Cardiac fibroblast (primary cell): Measurements from ENCODE around the gene IFIT1.

Source experiments
- DNase-seq, 2 donors: peaks; one replicate each; pipeline versions ENCODE4 v3.0.0 to v3.0.0-alpha.2; 2010; ENCODE audit warnings: low read depth in 2 of 2
- H3K4me3 ChIP-seq, 2 donors: replicated peaks in 1 of 2; 1 replicate in 1 of 2; 2 replicates in 1 of 2; pipeline ENCODE4 v1.5.1; 2011; ENCODE audit warnings: low read depth in 2 of 2, low read length in 2 of 2, mild to moderate bottlenecking in 2 of 2, moderate library complexity in 1 of 2
- CTCF ChIP-seq: IDR thresholded peaks from one replicate; pipeline ENCODE4 v1.5.1; 2011; ENCODE audit warnings: low read depth, mild to moderate bottlenecking, low read length, inconsistent platforms

Gene IFIT1

DNA sequence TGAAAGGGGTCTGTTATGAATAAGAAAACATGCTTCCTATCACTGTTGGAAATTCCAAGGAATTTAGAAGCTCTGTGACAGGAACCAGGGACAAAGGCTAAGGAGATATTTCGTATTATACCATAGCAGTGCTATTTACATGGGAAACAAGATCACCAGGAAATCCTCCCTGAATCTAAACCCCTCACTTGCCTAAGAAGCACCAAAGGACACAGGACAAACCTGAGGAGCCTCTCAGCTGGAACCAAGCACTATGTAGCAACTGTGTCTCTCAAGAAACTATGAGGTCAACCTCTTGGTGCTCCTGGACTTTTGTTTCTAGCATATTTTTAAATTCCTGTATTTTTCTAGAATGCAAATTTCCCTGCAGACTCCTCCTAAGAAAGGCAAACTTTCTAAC lies 35.3 kb upstream of the IFIT1 start:
- H3K4me3 ChIP-seq: no peak overlapping the region
- no peak for TF ChIP-seq CTCF
- DNase-seq: no peak

DNA sequence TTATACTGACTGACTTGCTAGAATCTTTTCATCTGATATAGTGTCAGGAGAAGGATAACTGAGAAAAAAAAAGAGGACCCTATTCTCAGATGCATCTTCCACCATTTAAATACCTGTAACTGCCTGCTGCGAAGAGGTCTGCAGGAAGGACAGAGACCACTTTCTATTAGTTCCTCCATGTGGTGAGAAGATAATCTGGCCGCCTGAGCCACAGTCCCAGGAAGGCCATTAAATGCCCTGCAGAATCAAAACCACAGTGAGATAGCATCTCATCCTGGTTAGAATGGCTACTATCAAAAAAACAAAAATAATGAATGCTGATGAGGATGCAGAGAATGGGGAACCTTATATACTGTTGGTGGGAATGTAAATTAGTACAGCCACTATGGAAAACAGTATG lies 34.4 kb upstream of the IFIT1 start:
- DNase-seq: no peak
- TF ChIP-seq CTCF: no peak
- no peak overlapping the region for H3K4me3 ChIP-seq

DNA sequence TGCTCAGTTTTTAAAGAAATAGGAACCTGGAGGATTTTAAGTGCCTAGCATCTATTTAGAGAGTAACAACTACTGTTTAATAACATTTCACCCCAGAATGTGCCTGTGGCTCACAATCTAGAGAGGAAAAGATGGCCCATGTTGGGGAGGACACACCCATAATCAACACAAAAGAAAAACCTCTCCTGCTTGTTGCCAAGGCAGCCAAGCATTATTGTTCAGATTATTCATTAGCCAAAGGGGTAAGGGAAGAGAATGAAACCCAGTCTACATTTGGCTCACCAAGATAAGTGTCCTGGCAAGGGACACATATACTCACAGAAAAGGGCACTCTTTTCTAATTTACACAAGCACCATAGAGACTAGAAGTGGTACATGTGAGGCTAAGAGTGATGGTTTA lies 32.3 kb upstream of the IFIT1 start:
- TF ChIP-seq CTCF: no peak
- H3K4me3 ChIP-seq: no peak overlapping the region
- DNase-seq: no peak

- no peak overlapping the region for H3K4me3 ChIP-seq
- no peak for DNase-seq
- no peak for TF ChIP-seq CTCF
Measured at GRCh38 chr10:89362929-89363328, 29.5 kb upstream of the IFIT1 start.

DNA sequence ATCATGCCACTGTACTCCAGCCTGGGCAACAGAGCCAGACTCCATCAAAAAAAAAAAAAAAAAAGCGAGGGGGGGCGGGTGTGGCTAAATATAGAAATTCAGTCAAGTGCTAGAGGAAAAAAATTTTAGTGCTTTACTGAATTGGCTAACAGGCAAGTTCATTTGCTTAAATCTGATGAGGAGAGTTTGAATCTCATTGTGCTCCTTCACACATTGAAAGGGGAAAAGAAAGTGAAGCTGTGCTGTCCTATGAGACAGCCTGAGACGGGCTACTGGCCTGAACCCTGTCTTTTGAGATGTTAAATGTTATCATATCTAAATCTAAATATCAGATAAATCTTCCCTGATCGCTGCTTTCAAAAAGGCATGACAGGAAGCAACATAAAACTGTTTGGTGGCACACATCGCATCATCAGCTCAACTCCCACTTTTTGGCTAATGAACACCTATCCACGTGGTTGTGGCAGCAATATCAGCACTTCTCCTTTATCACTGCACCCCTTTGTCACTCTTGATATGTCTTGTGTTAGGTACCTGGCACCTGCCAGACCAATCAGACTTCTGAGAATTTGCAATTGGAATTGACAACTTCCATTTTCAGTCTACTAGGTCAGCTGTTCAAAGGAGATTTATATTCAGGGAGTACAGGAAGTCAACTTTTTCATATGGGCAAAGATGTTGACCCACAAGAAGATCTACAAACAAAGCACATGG lies 28.5 kb upstream of the IFIT1 start:
- no peak for TF ChIP-seq CTCF
- H3K4me3 ChIP-seq: no peak overlapping the region
- no peak for DNase-seq

GRCh38 chr10:89364531-89364930 lies 27.9 kb upstream of the IFIT1 start:
- no peak for TF ChIP-seq CTCF
- no peak overlapping the region for H3K4me3 ChIP-seq
- no peak for DNase-seq

GRCh38 chr10:89367529-89367928 lies 24.9 kb upstream of the IFIT1 start:
- H3K4me3 ChIP-seq: no peak overlapping the region
- no peak for TF ChIP-seq CTCF
- DNase-seq: no peak
